K562 (cell line): ENCODE data around the gene GPC2.

Experiments used
- MYC ChIP-seq, 2 experiments: fragments of 250-450 bp in 1 of 2; sonication (Bioruptor Pico) in 1 of 2; IDR thresholded peaks; 2 replicates each; pipeline versions ENCODE4 v1.5.1 to v1.6.1; 2012 to 2021; ENCODE audit warnings: low read depth in 2 of 2, borderline replicate concordance in 1 of 2, improper control_type of control experiment in 1 of 2, low read length in 1 of 2, mild to moderate bottlenecking in 1 of 2, moderate library complexity in 1 of 2
- TEAD1 ChIP-seq, 2 experiments: fragments of 450-650 bp in 1 of 2; sonication (generic) in 1 of 2; formaldehyde crosslinking; IDR thresholded peaks; 2 replicates each; pipeline versions ENCODE4 v1.4.0 to v1.8.0; 2020 to 2022; ENCODE audit warnings: mild to moderate bottlenecking in 2 of 2, missing genetic modification reagents in 1 of 2
- TSC22D4 ChIP-seq: fragments of 450-650 bp; IDR thresholded peaks from 2 replicates; pipeline ENCODE4 v1.6.1; 2016; ENCODE audit warnings: missing genetic modification characterization, missing biosample characterization, control low read depth
- ZBTB43 ChIP-seq: sonication (generic); formaldehyde crosslinking; IDR thresholded peaks from 2 replicates; pipeline ENCODE4 v1.8.0; 2023; ENCODE audit warnings: mild to moderate bottlenecking, missing genetic modification reagents
- ZFP36 ChIP-seq: fragments of 150-350 bp; IDR thresholded peaks from 2 replicates; pipeline ENCODE4 v1.6.1; 2018; ENCODE audit warnings: low read length, low read depth; ENCODE audit not compliant: partially characterized antibody

- TF ChIP-seq TEAD1 (CRISPR knock-in tag; IDR thresholded peaks at IDR 0.05): no peak
- no peak for TF ChIP-seq MYC (IDR thresholded peaks at IDR 0.05; ENCODE audit: low read depth, low read length)
- TF ChIP-seq MYC (CRISPR knock-in tag; IDR thresholded peaks at IDR 0.05; ENCODE audit: borderline replicate concordance, low read depth): no peak
- no peak for TF ChIP-seq TSC22D4 (tag)
- TF ChIP-seq ZBTB43: no peak
- no peak for TF ChIP-seq ZFP36
Measured at GRCh38 chr7:100127866-100128636, 49.1 kb downstream of the GPC2 start.
